Stimulated activated CD8-positive, alpha-beta memory T cell treated with anti-CD3 and anti-CD28 coated beads, Interleukin-4, amount 100 ng/mL, for 1 hour (primary cell): Measurements from ENCODE around the gene ARAP3.

Source experiments
- DNase-seq, 2 donors: peaks; one replicate each; pipeline ENCODE4 v3.0.0-alpha.2; 2020; ENCODE audit warnings: low read depth in 2 of 2, low spot score in 1 of 2

The ARAP3 gene

GRCh38 chr5:141672071-141672840, 9.8 kb downstream of the ARAP3 start:
- no peak for DNase-seq

DNA sequence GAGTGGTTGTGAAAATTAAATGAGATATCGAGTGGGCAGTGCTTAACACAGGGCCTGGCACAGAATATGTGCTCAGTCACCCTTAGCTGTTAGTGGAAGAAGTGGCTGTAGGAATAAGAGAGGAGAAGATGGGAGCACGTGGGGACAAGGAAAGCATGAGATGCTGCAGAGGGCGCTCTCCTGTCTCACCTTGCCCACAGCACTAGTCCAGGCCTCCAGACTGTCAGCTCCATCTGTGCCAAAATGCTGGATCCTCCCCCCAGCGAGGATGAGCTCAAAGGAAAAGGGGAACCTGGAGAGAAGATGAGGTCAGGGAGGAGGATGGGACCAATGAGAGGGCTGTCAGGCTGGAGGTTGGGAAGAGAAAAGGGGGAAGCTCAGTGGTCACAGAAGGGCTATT, 12.5 kb downstream of the ARAP3 start:
- no peak for DNase-seq

GRCh38 chr5:141668601-141669265, 13.3 kb downstream of the ARAP3 start:
- no peak for DNase-seq

- no peak for DNase-seq
Measured at GRCh38 chr5:141665995-141666940, 15.8 kb downstream of the ARAP3 start.

DNA sequence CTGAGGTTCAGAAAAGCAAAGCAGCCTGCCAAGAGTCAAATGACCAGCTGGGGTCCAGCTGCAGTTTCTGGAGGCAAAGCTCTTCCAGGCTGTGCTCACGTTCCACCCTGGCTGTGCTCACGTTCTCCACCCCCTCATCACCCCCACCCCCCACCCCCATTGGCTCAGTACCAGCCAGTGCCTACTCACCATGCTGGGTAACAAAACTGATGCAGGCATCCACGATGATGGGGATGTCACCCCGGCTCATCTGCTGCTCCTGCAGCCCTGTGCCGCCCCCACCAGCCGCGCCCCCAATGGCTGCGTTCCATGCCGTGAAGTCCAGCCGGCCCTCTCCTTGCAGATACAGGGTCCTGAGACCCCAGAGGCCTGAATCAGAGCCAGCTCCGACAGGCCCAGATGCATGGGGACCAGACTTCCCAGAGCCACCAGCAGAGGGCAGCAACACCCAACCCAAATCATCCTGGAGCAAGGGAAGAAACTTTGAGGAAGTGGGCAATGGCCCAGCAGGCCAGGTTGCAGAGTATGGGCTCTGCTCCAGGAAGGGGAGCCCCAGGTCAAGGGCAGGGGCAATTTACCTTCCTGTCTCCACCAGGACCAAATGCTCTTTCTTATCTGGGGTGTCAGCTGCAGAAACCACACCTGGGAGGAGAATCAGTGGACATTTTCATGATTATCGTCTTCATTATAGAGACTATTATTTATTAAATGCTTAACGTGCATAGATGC, 17.1 kb downstream of the ARAP3 start:
- DNase-seq: peak; percentile 47 to 55

DNA sequence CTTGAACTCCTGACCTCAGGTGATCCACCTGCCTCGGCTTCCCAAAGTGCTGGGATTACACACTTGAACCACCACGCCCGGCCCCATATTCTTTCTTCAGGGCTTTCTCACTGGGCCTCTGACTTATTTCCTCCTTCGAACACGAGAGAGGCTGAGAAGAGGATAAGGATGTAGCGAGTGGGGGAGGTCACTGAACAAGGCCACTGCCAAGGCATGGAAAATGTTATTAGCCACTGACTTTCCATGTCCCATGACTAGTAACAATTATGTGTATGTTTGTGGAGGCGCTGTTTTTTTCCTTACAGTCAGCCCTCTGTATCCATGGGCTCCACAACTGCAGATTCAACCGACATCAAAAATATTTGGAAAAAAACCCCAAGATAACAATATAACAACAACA, 18.5 kb downstream of the ARAP3 start:
- no peak for DNase-seq

DNA sequence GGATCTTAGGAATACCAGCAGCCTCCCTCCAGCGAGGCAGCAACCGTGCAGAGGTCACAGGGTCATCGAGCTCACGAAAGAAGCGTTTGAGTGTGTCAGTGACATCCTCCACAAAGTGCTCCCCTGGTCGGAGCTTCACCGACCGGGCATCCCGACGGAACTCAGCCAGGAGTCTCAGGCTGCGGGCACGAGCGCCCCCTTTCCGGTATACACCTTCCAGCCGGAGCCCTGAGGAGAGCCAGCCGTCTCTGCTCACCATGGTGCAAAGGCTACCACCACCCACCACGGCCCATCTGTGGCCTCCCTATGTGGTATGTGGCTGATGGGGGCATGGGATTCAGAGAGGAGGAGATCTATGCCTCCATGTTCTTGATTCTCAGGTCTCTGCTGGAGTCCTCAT, 20.0 kb downstream of the ARAP3 start:
- no peak for DNase-seq

- DNase-seq: no peak
Measured at GRCh38 chr5:141657937-141658545, 24.0 kb downstream of the ARAP3 start.

DNA sequence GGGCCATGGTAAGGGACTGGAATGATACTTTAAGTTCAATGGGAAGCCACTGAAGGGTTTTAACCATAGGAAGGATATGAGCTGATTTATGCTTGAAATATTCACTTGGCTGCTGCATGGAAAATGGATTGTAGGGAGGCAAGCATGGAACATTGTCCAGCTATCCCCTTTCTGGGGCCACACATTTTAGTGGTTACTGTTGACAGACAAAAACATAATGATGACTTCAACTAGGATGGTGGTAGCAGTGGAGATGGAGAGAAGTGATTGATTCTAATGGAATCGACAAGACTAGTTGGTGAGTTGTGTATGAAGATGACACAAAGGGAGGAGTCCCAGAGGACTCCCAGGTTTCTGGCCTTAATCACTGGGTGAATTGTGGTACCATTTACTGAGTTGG, 24.6 kb downstream of the ARAP3 start:
- DNase-seq: no peak

- no peak for DNase-seq
Measured at GRCh38 chr5:141656396-141656795, 25.6 kb downstream of the ARAP3 start.

- DNase-seq: no peak
Measured at GRCh38 chr5:141655020-141655419, 27.0 kb downstream of the ARAP3 start.

DNA sequence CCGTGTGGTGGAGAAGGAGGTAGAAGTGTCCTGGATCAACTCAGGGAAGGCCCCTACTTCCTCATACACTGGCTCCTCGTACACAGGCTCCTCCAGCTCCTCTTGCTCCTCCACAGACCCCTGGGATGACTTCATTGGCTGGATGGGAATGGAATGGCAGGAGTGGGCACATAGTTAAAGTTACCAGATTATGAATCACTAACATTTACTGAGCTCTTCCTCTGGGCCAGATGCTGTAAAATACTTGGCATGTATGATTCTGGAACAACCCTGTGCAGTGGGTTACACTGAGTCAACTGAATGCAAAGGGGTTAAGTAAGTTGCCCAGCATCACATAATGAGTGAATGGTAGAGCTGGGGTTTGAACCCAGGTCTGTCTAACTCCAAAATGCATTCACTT, 27.7 kb downstream of the ARAP3 start:
- DNase-seq: no peak

GRCh38 chr5:141651728-141652105, 30.3 kb downstream of the ARAP3 start:
- no peak for DNase-seq

DNA sequence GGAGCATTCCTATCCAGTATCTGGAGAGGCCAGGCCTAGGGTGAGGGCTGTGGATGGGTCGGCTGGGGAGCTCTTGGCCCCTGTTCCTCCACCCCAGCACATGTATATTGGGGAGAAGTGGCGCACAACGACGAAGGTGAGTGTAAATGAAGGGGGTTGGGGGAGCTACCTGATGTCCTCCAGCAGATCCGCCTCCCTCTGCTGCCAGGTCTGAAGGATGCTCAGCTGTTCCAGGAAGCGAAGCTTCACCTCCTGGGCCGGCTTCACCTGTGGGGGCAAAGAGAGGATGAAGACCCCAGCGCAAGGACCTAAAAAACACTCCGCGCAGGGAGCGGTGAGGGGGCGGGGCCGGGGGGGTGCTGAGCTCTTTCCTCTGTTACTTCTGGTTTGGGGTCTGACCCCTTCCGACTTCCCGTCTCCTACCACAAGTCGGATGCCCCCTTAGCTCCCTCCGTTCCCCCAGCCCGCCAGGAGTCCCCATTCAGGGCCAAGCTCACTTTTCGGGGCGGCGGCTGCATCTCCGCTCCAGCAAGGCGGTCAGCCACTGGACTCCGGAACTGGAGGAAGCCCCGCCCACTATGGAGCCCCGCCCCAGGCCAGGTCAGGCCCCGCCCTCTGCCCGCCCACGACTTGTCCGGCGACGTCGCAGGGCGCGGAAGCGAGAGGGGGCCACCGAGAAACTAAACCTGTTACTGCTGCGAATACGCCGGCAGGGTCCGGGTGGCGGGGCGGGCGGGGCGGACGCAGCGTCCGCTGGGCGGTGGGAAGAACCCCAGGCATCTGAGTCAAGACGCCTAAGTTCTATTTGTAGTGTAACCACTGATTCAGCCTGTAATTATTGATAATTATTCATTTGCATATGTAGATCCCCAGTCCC, 30.9 kb downstream of the ARAP3 start, which contains the start of gene FCHSD1:
TSS of gene FCHSD1 (minus strand) at position 568 of the 877 bp plus-strand sequence. CDS start at position 518, 50 bp downstream.
- DNase-seq: peak; percentile 68 to 75

- DNase-seq: no peak
Measured at GRCh38 chr5:141649972-141650371, 32.1 kb downstream of the ARAP3 start.

GRCh38 chr5:141649056-141649688, 32.9 kb downstream of the ARAP3 start:
- DNase-seq: no peak

- DNase-seq: no peak
Measured at GRCh38 chr5:141647851-141648250, 34.2 kb downstream of the ARAP3 start.

GRCh38 chr5:141647242-141647641, 34.8 kb downstream of the ARAP3 start:
- no peak for DNase-seq

GRCh38 chr5:141646026-141646425, 36.0 kb downstream of the ARAP3 start:
- no peak for DNase-seq
